NCI-H774 (cell line): ENCODE results near the gene PPP3CA.

ENCODE experiments used
- DNase-seq: peaks from one replicate; lab custom pipeline; 2025; lab: John Stamatoyannopoulos, UW

PPP3CA gene

GRCh38 chr4:101049549-101050001, 297.8 kb downstream of the PPP3CA start:
- DNase-seq = no peak

DNA sequence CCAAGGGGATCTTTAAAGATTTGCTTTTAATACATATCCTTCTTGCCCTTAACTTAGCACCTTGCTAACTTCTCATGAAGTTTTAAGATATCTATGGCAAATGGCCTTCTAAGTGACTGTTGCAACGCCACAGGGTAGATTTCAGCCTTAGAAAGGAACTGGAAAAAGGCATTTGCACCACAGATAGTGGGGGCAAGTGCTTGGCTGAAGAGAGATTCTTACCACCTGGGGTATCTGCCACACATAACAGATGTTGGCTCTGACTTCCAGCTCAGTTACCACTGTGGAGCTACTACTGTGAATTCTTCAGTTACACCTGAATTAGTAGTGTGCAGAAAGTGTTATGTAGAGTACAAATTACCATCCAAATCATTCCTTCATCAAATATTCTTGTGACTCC, 302.6 kb downstream of the PPP3CA start:
- DNase-seq = no peak

DNA sequence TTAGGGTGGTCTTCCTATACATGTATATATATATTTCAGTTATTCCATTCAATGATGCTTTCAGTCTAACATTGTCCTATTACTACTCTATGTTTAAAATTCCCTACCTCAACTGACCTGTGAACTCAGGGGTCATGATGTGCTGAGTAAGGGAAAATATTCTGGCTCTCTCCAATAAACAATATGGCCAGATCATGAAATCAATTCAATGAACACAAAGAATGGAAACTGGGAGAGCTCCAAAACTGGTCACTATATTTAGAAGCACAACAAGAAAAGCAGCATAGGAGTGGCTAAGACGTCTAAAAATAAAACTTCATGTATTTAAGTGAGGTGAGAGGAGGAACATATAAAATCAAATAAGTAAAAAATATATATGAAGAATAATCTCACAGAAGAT, 304.5 kb downstream of the PPP3CA start:
- DNase-seq = no peak

DNA sequence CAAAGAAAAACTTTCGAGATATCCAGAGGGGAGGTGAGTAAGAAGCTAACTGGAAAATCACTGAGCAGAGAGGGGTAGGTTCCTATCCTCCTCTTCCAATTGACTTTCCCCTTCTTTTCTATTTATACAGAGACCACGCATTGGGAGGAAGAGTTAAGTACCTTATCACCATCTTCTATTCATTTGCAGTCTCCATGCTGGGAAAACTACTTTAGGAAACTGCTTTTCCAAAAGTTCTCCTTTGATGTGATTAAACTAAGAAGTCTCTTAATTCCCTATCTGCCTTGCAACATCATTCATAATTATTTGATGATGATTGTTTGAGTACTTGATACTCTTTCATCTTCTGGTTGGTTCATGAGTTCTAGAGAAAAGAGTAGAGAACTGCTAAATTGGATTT, 306.6 kb downstream of the PPP3CA start:
- no peak for DNase-seq

- no peak for DNase-seq
These were observed 308.0 kb downstream of the PPP3CA start for GRCh38 chr4:101039367-101039766.

- no peak for DNase-seq
These were observed 309.4 kb downstream of the PPP3CA start for GRCh38 chr4:101037938-101038413.

GRCh38 chr4:101037249-101037648, 310.1 kb downstream of the PPP3CA start:
- DNase-seq = no peak

DNA sequence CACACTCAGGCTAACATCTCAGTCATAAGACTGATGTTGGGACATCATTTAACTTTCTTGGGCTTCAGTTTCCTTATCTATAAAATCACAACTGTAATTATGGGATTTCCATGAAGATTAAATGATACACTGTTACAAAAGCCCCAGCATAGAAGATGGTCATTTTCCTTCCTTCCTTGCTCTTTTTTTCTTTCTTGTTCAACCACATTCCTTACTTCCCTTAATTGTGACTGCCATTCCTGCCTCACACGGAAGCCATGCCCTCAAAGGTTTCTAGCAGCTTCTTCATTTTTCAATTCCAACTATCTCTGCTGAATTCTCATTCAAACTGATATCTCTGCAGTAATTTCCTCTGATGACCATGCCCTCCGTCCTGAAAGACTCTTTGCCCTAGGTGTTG, 311.8 kb downstream of the PPP3CA start:
- DNase-seq = no peak

GRCh38 chr4:101033986-101034385, 313.3 kb downstream of the PPP3CA start:
- DNase-seq = no peak

DNA sequence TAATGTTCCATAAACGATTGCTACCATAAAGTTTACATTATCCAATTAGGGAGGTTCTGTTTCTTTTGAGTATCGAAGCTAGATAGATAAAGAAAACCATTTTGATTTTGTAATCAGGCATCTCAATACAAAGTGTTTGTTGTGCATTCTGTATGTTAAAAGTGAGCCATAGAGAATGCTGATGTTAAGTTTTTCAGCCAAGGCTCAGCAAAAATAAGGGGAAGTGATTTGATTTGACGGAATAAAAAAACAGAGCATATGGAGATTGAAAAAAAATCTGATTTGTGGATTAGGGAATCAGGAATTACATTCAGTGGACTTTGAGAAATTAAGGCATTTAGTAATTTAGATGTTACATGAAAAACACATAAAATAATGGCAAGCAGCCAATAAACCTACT, 314.8 kb downstream of the PPP3CA start:
- DNase-seq = no peak

DNA sequence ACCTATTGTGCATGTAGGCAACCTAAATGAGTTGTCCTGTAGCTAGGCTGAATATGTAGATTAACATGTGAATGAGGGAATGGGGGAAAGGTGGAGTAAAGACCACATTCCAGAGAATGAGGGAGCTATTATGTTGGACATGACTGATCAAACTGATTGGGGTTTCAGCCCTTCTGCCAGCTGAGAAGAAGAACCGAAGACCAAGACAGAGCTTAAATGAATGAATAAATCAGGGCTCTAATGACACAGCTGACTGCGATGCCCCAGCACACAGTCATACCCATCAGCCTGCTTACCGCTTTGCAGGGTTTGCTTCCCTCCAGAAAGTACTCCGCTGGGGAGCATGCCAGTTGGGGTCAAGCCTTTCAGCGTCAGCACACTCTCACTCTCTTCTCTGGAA, 315.4 kb downstream of the PPP3CA start:
- DNase-seq = no peak

GRCh38 chr4:101028886-101029285, 318.4 kb downstream of the PPP3CA start:
- DNase-seq = no peak

- DNase-seq = no peak
These were observed 319.6 kb downstream of the PPP3CA start for GRCh38 chr4:101027721-101028120.

- no peak for DNase-seq
These were observed 321.6 kb downstream of the PPP3CA start for GRCh38 chr4:101025755-101026154.

DNA sequence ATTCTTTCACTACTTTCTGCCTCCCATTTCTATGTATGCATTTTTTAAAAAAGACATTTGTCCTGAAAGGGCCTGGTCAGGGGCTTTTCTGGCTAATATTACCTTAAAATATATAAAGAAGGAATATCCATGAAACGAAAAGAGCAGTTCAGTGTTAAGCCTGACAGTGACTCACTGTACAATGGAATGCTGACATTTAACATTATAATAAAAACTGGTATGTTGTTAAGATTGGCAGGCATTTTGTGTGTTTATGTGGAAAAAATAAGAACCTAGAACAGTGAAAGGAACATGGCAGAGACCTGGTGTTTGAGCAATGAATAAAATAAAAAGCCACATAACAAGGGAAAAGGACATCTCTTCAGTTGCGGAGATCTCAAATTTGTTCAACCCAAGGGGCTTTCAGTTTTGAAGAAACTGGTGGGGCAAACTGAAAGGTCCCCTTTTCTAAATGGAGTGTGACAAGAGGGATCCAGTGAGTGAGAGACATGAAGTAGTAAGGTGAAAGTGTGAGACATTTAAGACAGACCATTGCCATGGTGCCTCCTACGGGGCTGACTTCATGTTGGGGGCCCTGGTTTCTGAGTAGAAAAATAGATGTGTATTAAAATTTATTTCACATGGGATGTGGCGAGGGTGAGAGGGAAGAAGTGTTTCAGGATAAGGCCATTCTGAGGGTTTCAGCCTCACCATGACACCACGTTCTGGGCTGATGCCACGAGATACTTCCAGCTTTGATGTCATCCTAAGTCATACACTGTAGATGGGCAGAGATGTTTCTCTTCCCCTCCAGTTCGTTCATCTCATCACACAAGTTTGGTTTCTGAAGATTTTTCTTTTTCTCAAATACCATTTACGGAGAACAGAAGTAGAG, 324.9 kb downstream of the PPP3CA start:
- no peak for DNase-seq

DNA sequence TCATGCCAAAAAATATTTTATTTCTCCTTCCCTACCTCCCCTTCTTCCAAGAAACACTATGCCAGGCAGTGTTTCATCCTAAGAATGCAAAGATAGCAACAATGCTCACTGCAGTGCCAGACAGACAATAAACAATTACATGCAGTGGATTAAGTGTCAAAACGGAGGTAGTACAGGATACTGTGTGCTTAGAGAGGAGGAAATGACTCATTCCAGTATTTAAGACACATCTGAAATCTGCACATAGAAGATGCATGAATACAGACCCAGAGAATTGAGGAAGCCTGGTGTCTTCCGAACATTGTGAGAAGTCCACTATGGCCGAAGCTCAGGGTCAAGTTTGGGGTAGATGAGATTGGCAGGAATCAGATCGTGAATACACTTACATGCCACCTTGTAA, 326.4 kb downstream of the PPP3CA start:
- DNase-seq = no peak

GRCh38 chr4:101019941-101020401, 327.4 kb downstream of the PPP3CA start:
- no peak for DNase-seq

- DNase-seq = no peak
These were observed 328.0 kb downstream of the PPP3CA start for GRCh38 chr4:101019313-101019712.

DNA sequence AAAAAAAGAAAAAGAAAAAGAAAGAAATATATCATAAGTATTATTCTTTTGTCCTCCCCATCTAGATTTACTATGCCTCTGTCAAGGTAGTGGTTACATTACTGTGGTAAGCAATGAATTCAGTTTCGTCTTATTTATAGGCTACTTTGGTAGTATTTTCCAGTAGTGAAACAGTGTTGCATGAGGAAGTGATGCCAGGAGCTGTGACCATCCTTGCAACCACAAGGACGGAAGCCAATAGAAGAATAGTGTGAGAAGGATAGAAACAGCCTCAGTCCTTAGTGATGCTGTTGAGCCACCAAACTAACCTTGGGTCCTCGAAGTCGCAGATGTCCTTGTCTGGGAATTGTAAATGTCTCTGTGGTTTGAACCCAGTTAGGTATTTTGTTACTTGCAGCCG, 328.5 kb downstream of the PPP3CA start:
- DNase-seq = no peak

GRCh38 chr4:101014417-101014816, 332.9 kb downstream of the PPP3CA start:
- DNase-seq = no peak

DNA sequence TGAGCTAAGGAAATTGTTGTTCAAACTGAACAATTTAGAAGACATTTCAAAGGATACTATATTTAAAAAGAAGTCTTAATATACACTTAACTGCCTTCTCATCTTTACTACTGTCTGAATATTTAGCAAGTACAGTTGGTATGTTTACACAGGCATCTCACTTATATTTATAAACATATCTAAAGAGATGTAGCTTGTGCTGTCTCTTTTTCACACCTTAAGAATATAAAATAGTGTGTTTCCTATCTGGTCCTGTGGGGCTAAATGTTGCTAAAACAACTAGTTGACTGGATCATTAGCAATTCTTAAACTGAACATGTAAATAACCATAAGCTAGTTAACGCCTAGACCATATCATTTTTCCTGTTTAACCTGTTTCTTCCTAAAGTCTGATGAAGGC, 336.3 kb downstream of the PPP3CA start:
- no peak for DNase-seq

DNA sequence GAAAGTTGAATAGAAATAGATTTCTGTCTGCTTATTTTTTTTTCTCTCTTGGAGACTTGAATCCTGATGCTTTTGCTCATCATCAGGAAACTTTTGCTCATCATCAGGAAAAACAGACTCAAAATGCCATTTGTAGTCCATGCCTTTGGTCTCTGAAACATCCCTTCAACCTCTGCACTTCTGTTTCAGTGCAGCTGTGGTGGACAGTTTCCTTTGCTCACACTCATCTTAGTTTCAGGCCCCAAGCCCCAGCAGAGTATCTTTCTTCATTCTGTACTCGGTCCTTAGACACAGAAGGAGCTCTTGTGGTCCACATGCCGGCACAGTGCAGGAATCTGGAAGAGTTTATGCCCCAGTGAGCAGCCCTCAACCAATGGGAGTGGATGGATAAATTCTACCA, 337.9 kb downstream of the PPP3CA start:
- no peak for DNase-seq

DNA sequence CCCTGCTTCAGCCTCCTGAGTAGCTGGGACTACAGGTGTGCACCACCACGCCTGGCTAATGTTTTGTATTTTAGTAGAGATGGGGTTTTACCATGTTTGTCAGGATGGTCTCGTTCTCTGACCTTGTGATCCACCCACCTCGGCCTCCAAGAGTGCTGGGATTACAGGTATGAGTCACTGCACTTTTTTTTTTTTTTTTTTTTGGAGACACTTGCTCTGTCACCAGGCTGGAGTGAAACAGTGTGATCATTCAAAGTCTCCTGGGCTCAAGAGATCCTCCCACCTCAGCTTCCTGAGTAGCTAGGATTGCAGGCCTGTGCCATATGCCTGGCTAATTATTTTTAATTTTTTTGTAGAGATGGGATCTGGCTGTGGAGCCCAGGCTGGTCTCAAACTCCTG, 338.8 kb downstream of the PPP3CA start:
- no peak for DNase-seq

GRCh38 chr4:101005659-101006058, 341.7 kb downstream of the PPP3CA start:
- no peak for DNase-seq
